ENCODE measurements around the gene PRSS33. TPM values are rescaled to one million over a fixed set of nuclear protein-coding genes. Genes with fewer than 3 reads are reported as not detected.

Gene PRSS33
- total RNA-seq, 1 experiment from 2014 or later, result not detected

GRCh38 chr16:2743007-2743810 is 44.2 kb downstream of the PRSS33 start:
- no peak overlapping the region for H2AK5ac ChIP-seq (ENCODE audit: insufficient read length, low read length)
- no peaks in the 10 kb centered on the region for H3K4me1 ChIP-seq (ENCODE audit: insufficient read depth, low read length)
- H3K9ac ChIP-seq (ENCODE audit: extremely low read depth, insufficient read length, low read length), result no peak overlapping the region
- no peaks in the 10 kb centered on the region for H3K23me2 ChIP-seq (ENCODE audit: insufficient read length, low read depth, low read length, poor library complexity, severe bottlenecking)
- H3K9me3 Mint-ChIP-seq, result no peaks in the 10 kb centered on the region
- H3K4ac ChIP-seq (ENCODE audit: low read depth, low read length), result no peak overlapping the region
- H3K23ac ChIP-seq (ENCODE audit: insufficient read length, low read depth, low read length), result no peak overlapping the region
- no peaks in the 10 kb centered on the region for H3K9me3 ChIP-seq (ENCODE audit: control insufficient read depth, low read depth, low read length)
- no peak overlapping the region for H2AFZ ChIP-seq (ENCODE audit: low read length)
- no peak overlapping the region for H4K5ac ChIP-seq (ENCODE audit: insufficient read length, low read depth, low read length)
- H3K27ac Mint-ChIP-seq, result peak overlapping the region in 2 of 3 experiments; percentile 19 to 29; a peak in 2 of 7 replicates
- no peaks in the 10 kb centered on the region for H3K36me3 Mint-ChIP-seq (ENCODE audit: insufficient read depth in 1 of 3, low read depth in 3 of 3)
- H4K8ac ChIP-seq (replicated peaks; ENCODE audit: insufficient read length, low read depth, low read length), result no peak overlapping the region
- no peak overlapping the region for H2BK12ac ChIP-seq (ENCODE audit: insufficient read length, low read depth, low read length)
- no peak overlapping the region for H3K14ac ChIP-seq (ENCODE audit: insufficient read depth, low read length)
- H3K79me2 ChIP-seq (ENCODE audit: insufficient read depth, low read length), result no peaks in the 10 kb centered on the region
- no peak overlapping the region for H3K27ac ChIP-seq (ENCODE audit: insufficient read length, low read depth, low read length)
- WGBS (ENCODE audit: extremely low coverage, insufficient read length, low lambda C conversion rate), result no CpG with 5 or more reads among the region's 19 CpGs
- H3K79me1 ChIP-seq (ENCODE audit: insufficient read depth, low read depth, low read length, poor library complexity, severe bottlenecking), result no peaks in the 10 kb centered on the region
- no peak overlapping the region for H2BK15ac ChIP-seq (ENCODE audit: low read depth, low read length)
- no peak overlapping the region for H2BK20ac ChIP-seq (ENCODE audit: low read depth, low read length, poor library complexity, severe bottlenecking)
- no peaks in the 10 kb centered on the region for H4K20me1 ChIP-seq (ENCODE audit: control insufficient read depth, insufficient read depth, insufficient read length)
- H2BK120ac ChIP-seq (ENCODE audit: low read depth, low read length, poor library complexity, severe bottlenecking), result no peak overlapping the region
- H3K56ac ChIP-seq (ENCODE audit: insufficient read length, low read depth, low read length), result no peak overlapping the region
- DNase-seq, result no peak
- no peak overlapping the region for H2BK5ac ChIP-seq (ENCODE audit: insufficient read length, low read length)
- H3K18ac ChIP-seq (ENCODE audit: insufficient read length, low read depth, low read length), result no peak overlapping the region
- H3K4me3 Mint-ChIP-seq, result no peak overlapping the region
- no peak overlapping the region for H3T11ph ChIP-seq (ENCODE audit: low read length)
- no peaks in the 10 kb centered on the region for H3K27me3 ChIP-seq (ENCODE audit: insufficient read depth, low read length)
- no peak overlapping the region for H4K91ac ChIP-seq (ENCODE audit: insufficient read length, low read depth, low read length)
- peaks cover 9 to 14% of the 10 kb centered on the region in 2 experiments; a peak in 2 of 4 replicates for H3K4me1 Mint-ChIP-seq
- TF ChIP-seq CTCF (conservative IDR thresholded peaks at IDR 0.05), result no peak
- no peak overlapping the region for H3K4me2 ChIP-seq (ENCODE audit: insufficient read depth, insufficient read length, low read length)
- H3K27me3 Mint-ChIP-seq (ENCODE audit: low read depth), result no peaks in the 10 kb centered on the region; the same call in 1 of the 2 replicates
